GM04503 (cell line): ENCODE measurements around the gene LNPEP.
"Not testable (repeated sequence)": the region's sequence is repeated elsewhere in the genome, so short reads cannot be mapped to it uniquely, and the experiment has no call there.

Experiments
- DNase-seq: peaks from one replicate; pipeline ENCODE4 v3.0.0-alpha.2; 2012; ENCODE audit warnings: low read depth

Gene LNPEP

DNA sequence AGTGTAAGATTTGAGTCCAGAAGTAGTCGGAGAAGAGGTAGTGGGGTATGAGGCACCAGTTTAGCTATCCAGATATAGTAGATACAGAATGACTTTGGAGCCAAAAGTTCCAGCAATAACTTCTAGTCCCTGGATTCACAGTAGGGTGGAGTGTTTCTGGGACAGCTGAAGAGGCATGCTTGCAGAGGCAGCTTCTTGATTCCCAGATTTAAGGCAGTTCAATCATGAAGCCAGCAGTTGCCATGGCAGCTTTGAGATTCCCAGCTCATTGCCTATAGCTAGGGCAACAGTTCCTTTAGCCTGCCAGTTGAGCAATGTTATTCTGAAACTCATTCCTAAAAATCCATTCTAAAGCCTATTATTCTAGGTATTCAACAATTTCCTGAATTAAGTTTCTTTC lies 127.4 kb downstream of the LNPEP start:
- DNase-seq, result no peak

DNA sequence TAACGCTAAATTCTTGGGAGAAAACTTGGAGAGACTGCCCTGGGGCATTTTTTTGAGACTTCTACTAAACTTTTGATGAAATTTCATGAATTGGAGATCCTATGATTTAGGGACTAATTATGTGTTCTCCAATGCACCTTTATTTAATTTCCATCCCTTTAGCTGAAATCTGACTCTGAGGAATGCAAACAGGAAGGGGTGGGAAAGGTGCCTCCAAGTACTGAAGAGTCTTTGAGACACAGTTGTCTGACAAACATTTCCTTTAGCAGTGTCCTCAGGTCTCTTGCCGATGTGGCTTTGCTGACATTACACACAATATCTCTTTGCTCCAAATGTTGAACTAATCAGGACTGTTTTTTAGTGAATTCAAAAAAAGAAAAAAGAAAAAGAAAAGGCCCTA lies 129.6 kb downstream of the LNPEP start:
- no peak for DNase-seq

DNA sequence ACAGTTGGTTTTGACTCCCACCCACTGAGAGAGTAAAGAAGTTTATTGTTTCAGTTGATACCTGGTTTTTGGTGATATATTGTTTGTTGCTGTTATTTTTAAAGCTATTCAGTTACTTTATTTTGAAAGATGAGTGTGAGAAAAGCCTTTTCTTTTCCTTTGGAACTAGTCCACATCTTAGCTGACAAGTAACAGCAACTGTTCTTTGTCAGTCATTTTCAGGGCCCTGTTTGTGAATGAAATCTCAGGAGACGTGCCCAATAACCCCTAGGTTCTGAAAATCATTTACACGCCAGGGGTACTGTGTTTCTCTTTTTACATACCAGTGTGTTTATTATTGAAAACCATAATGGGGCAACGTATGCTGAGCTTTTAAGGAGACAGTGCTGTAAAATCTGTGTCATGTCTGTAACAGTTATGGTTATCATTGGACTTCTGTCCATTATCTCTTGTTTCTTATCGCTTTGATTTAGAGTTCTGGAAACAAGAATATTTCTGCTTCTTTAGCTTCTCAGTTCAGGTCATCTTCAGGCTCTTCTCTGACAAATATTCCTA lies 131.5 kb downstream of the LNPEP start:
- no peak for DNase-seq

DNA sequence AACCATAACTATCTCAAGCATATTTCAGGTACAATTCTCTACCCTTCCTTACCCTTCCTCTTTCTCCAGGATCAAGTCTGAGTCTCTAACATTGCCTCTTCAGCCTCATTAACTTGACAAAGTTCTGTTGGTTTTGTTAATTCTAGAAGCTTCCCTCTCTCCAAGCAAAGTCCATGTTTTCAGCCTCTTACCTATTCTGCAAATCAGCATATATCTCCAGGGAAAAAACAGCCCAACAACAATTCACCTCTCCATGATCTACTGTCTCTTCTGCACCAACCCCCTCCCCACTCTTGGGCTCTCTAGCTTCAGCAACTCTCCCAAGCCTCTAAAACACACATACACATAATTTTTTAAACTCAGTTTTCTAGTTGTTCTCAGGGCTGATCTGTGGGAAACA lies 134.4 kb downstream of the LNPEP start:
- DNase-seq, result no peak

DNA sequence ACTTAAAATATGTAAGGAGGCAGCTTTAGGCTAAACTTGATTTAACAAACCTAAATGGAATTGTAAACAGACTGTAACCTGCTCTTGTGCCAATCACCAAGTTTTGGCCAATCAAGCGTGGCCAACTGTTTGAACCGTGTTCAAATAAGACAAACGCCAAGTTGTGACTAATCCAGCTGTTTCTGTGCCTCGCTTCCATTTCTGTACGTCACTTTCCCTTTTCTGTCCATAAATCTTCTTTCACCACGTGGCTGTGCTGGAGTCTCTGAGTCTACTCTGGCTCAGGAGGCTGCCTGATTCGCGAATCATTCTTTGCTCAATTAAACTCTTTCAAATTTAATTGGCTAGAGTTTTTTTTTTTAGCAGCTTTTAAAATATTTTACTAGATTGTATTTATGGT lies 135.2 kb downstream of the LNPEP start:
- DNase-seq, result peak; percentile 44

DNA sequence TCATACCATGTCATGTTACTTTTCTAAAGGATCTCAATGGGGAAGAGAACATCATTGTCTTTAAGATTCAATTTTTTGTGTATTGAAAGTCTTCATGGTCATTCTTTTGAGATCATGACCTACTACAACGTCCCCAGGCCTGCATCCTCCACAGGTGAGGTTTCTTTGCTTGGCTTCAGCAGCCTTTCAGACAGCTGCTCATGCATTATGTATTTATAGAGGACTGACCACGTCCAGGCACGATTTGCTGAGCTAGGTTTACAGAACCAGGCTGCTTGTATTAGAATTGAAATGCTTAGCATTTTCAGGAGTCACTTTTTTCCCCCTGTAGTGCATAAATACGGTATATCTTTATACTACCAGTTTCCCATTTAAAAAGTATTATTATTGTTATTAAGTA lies 136.1 kb downstream of the LNPEP start:
- DNase-seq, result no peak

DNA sequence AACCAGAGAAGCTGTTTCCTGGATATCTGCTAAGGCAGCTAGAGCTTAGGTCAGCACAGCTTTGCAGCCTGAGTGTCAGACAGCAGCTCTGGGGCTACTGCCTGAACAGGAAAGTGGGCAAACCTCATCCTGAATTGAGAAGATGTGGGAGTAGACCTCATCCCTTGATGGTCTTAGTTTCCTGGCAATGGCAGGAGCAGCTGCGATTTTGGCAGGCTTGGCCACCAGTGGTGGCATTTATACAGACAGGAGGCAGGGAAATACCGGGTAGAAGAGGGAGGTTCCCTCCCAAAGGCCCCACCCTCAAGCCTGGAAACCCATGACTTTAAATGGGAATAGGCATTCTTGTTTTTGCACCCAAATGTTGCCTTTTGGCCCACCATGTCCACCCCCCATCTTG lies 136.8 kb downstream of the LNPEP start:
- DNase-seq, result no peak

DNA sequence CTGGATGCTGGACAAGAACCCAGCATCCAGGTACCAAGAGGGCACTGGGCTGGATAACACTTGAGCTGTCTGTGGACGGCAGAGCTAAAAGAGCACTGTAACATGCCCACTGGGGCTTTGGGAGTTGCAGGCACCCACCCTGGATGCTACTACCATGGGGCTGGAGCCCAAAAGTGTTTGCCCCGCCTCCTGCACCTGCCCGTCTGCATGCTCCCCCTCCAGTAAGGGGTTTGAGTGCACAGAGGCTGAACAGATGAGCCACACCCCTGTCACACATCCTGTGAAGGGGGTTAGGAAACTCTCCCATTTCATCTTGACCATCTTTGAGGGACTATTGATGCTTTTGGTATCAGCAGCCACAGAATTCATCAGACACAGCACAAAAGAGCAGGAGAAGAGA lies 137.5 kb downstream of the LNPEP start:
- DNase-seq, result no peak

DNA sequence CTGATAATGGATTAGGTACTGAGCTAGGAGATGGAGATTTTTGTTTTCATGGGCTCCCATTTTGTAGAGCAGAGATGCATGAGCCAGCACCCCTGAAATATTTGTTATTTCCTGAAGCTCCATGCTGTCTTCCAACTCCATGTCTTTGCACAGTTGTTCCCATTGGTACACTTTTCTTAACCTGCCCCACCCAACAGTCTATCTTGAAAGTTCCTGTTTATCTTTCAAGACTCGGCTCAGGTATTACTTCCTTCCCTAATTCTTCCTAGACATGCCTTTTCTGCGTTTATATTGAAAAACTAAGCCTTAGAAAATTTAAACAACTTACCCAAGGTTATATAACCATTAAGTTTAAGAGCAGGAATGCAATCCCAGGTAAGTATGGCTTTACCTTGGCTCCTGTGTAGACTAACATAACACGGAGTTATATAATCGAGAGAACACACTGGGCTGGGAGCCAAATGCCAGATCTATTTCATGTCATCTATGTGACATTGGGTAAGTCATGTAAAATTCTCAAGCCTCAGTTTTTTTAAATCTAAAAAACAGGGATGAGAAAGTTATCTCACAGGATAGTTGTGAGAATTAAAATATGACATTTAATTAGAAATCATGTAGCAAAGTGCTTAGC lies 139.1 kb downstream of the LNPEP start:
- DNase-seq, result no peak

DNA sequence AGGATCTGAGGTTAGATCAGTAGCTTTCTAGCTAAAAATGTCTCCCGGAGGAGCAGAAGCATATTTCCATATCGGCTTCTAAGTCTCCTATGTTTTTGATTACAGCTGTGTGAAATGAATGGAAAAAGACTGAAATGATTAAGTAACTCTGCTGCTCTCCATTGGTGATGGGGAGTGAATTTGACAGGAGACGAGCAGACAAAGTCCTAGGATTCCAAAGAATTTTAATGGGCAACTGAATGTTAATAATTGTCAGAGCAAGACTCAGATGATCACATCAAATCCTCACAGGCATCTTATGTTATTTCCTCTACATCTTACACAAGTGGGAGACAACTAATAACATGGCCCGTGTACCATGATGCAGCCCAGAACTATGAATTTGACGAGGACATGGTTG lies 139.8 kb downstream of the LNPEP start:
- DNase-seq, result no peak

DNA sequence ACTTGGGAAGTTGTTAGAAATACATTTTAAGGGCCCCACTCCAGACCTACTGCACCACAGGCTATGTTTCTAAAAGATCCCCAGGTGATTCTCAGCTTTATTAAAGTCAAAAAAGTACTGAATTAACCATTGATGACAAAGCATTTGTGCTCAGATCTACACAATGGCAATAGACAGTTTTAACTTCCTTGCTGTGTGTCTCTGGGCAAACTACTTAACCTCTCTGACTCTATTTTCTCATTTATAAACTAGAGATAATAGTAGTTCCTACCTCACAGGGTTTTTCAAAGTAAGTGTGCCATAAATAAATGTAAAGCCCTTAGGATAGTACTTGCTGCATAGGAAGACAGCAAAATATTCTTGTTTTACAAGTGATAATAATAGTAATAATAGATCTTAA lies 140.2 kb downstream of the LNPEP start:
- DNase-seq, result no peak

DNA sequence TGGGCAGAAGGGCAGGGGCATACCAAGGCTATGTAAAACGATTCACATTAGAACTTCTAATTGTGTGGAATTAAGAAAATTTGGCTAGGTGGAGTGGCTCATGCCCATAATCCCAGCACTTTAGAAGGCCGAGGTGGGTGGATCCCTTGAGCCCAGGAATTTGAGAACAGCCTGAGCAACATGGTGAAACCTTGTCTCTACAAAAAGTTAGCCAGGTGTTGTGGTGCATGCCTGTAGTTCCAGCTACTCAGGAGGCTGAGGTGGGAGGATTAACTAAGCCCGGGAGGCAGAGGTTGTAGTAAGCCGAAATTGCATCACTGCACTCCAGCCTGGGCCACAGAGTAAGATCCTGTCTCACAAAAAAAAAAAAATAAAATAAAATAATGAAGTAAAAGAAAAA lies 141.4 kb downstream of the LNPEP start:
- no peak for DNase-seq

DNA sequence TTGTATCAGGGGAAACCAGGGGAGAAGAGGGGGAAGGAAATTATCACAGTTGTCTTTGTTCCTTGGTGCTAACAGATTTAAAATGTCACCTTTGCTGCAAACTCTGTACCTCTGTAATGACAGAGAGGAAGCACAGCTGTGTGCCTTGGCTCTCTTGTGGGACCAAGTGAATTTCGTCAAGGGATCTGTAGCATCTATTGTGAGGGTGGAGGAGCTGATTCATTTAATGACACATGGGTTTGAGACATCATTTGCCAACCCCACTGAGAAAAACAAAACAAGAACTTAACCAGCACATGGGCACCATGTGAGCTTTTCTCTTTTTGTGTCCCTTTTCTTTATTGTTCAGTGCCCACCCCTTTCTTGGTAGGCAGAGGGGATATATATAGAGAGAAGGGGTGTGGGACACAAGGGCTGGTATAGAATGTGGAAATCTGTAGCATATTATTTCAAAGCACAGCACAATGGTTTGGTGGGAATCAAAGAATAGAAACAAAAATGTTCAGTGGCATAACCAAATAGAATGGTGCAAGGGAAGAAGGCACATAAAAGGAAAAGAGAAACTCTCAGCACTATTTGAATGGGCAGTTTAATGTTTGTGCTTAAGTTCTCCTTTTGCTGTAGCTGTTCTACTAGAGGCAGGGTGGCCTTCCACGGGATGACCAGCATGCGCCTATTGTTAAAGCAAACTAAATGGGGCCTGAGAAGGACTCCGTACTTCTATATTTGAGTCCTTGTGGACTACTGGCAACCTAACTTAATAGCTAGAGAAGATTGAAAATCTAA lies 143.3 kb downstream of the LNPEP start:
- DNase-seq, result no peak

DNA sequence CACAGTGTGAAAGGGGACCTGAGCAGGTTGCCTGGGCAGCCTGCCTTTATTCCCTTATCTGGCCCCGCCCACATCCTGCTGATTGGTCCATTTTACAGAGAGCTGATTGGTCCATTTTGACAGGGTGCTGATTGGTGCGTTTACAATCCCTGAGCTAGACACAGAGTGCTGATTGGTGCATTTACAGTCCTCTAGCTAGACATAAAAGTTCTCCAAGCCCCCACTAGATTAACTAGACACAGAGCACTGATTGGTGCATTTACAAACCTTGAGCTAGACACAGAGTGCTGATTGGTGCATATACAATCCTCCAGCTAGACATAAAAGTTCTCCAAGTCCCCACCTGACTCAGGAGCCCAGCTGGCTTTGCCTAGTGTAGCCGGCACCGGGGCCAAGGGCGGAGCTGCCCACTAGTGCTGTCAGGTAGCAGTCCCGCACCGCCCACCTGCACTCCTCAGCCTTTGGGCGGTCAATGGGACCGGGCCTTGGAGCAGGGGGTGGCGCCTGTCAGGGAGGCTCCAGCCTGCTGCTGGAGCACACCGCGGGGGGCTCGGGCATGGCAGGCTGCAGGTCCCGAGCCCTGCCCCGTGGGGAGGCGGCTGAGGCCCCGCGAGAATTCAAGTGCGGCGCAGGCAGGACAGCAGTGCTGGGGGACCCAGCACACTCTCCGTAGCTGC lies 149.0 kb downstream of the LNPEP start:
- not testable (repeated sequence) for DNase-seq

DNA sequence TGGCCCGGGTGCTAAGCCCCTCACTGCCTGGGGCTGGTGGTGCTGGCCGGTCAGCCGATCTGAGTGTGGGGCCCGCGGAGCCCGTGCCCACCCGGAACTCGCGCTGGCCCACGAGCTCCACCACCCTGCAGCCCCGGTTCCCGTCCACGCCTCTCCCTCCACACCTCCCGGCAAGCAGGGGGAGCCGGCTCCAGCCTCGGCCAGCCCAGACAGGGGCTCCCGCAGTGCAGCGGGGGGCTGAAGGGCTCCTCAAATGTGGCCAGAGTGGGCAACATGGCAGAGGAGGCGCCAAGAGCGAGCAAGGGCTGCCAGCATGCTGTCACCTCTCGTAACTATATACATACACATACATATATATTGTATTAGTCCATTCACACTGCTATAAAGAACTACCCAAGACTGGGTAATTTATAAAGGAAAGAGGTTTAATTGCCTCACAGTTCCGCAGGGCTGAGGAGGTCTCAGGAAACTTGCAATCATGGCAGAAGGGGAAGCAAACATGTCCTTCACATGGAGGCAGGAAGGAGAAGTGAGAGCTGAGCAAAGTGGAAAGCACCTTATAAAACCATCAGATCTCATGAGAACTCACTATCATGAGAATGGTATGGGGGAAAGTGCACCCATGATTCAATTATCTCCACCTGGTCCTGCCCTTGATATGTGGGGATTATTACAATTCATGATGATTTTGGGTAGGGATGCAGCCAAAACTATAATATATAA lies 149.7 kb downstream of the LNPEP start:
- no peak for DNase-seq
